ENCODE measurements around the gene FHIT. TPM values are rescaled to one million over a fixed set of nuclear protein-coding genes. Genes with fewer than 3 reads are reported as not detected.
A peak's percentile ranks its signal among the peaks of the same experiment; 100 is the strongest.

The FHIT gene
- polyA plus RNA-seq, 1 of the 3 experiments (the other 2 are of a cell fraction), result 0.41 TPM

- ChIA-PET CTCF (no interaction called here), POLR2A (no interaction called here)
- no peak overlapping the region for H3K4me2 ChIP-seq
- no peaks in the 10 kb centered on the region for H3K9me3 ChIP-seq
- H3K36me3 ChIP-seq (replicated peaks in 1 of 2; ENCODE audit: control insufficient read depth in 1 of 2, insufficient read depth in 2 of 2, low read length in 1 of 2), result no peaks in the 10 kb centered on the region
- H3K27ac ChIP-seq (ENCODE audit: low read depth in 2 of 2, low read length in 1 of 2), result no peak overlapping the region
- H3K9ac ChIP-seq, result no peak overlapping the region
- H3K27me3 ChIP-seq (ENCODE audit: insufficient read depth), result no peaks in the 10 kb centered on the region
- H3K4me1 ChIP-seq (ENCODE audit: control insufficient read depth in 1 of 2, insufficient read depth in 2 of 2, low read depth in 1 of 2, low read length in 1 of 2), result no peaks in the 10 kb centered on the region
- no peaks in the 10 kb centered on the region for H3K79me2 ChIP-seq (ENCODE audit: insufficient read depth)
- H2AFZ ChIP-seq (ENCODE audit: low read depth), result no peak overlapping the region
- DNase-seq, result no peak
- no peak for TF ChIP-seq POLR2AphosphoS5 (IDR thresholded peaks at IDR 0.05; ENCODE audit: low read depth, low read length)
- no peak for TF ChIP-seq RCOR1 (IDR thresholded peaks at IDR 0.05; ENCODE audit: low read length)
- no peak for TF ChIP-seq SMC3 (IDR thresholded peaks at IDR 0.05; ENCODE audit: low read depth, low read length)
- no peak for TF ChIP-seq RXRA (IDR thresholded peaks at IDR 0.05; ENCODE audit: borderline replicate concordance, low read depth)
- TF ChIP-seq TCF12 (IDR thresholded peaks at IDR 0.05), result no peak
- TF ChIP-seq YY1 (IDR thresholded peaks at IDR 0.05; ENCODE audit: low read depth), result no peak
- TF ChIP-seq FOSL2 (IDR thresholded peaks at IDR 0.05; ENCODE audit: borderline replicate concordance, low read depth), result no peak
- no peak for TF ChIP-seq USF2 (IDR thresholded peaks at IDR 0.05; ENCODE audit: borderline replicate concordance, low read depth, low read length)
- TF ChIP-seq PBX3 (IDR thresholded peaks at IDR 0.05), result no peak
- TF ChIP-seq MXI1 (IDR thresholded peaks at IDR 0.05; ENCODE audit: low read depth, low read length), result no peak
- no peak for TF ChIP-seq EP300 (IDR thresholded peaks at IDR 0.05; ENCODE audit: borderline replicate concordance in 1 of 2, low read depth in 1 of 2, low read length in 1 of 2)
- no peak for TF ChIP-seq TEAD4 (IDR thresholded peaks at IDR 0.05; ENCODE audit: borderline replicate concordance, insufficient read depth)
- no peak for TF ChIP-seq GATA2 (CRISPR knock-in tag; IDR thresholded peaks at IDR 0.05)
- TF ChIP-seq NRF1 (IDR thresholded peaks at IDR 0.05; ENCODE audit: low read depth, low read length), result no peak
- TF ChIP-seq RFX5 (IDR thresholded peaks at IDR 0.05; ENCODE audit: low read length), result no peak
- no peak for TF ChIP-seq FOXM1 (IDR thresholded peaks at IDR 0.05; ENCODE audit: low read depth)
- TF ChIP-seq MEF2A (IDR thresholded peaks at IDR 0.05; ENCODE audit: borderline replicate concordance, low read depth), result no peak
- no peak for TF ChIP-seq JUND (IDR thresholded peaks at IDR 0.05)
- TF ChIP-seq RAD21 (IDR thresholded peaks at IDR 0.05; ENCODE audit: low read length), result no peak
- no peaks in the 10 kb centered on the region for H4K20me1 ChIP-seq (ENCODE audit: insufficient read depth)
- no peaks in the 10 kb centered on the region for H3F3A ChIP-seq (replicated peaks; ENCODE audit: insufficient read depth)
- H3K9me2 ChIP-seq, result no peaks in the 10 kb centered on the region
- 51% methylated on average over 2 of the region's 2 CpGs for WGBS (ENCODE audit: low lambda C conversion rate)
- H3K4me3 ChIP-seq (ENCODE audit: low read depth in 2 of 2, low read length in 1 of 2), result no peak overlapping the region
Observed at GRCh38 chr3:59908701-59909100, 1342.6 kb downstream of the FHIT start.

GRCh38 chr3:59908280-59908679, 1343.0 kb downstream of the FHIT start:
- no peak overlapping the region for H3K4me3 ChIP-seq (ENCODE audit: low read depth in 2 of 2, low read length in 1 of 2)
- DNase-seq, result no peak
- no peaks in the 10 kb centered on the region for H3F3A ChIP-seq (replicated peaks; ENCODE audit: insufficient read depth)
- no peaks in the 10 kb centered on the region for H3K36me3 ChIP-seq (replicated peaks in 1 of 2; ENCODE audit: control insufficient read depth in 1 of 2, insufficient read depth in 2 of 2, low read length in 1 of 2)
- H3K27me3 ChIP-seq (ENCODE audit: insufficient read depth), result no peaks in the 10 kb centered on the region
- no peaks in the 10 kb centered on the region for H4K20me1 ChIP-seq (ENCODE audit: insufficient read depth)
- no peaks in the 10 kb centered on the region for H3K9me3 ChIP-seq
- no peak overlapping the region for H3K9ac ChIP-seq
- H3K9me2 ChIP-seq, result no peaks in the 10 kb centered on the region
- CTCF ChIA-PET, result no interaction called here
- no peak overlapping the region for H3K4me2 ChIP-seq
- no peaks in the 10 kb centered on the region for H3K79me2 ChIP-seq (ENCODE audit: insufficient read depth)
- TF ChIP-seq SMC3 (IDR thresholded peaks at IDR 0.05; ENCODE audit: low read depth, low read length), result no peak
- TF ChIP-seq REST (IDR thresholded peaks at IDR 0.05; ENCODE audit: low read depth, low read length), result peak; percentile 66; the same call in 1 of the 2 replicates
- no peak for TF ChIP-seq MXI1 (IDR thresholded peaks at IDR 0.05; ENCODE audit: low read depth, low read length)
- TF ChIP-seq GATA2 (CRISPR knock-in tag; IDR thresholded peaks at IDR 0.05), result no peak
- TF ChIP-seq RFX5 (IDR thresholded peaks at IDR 0.05; ENCODE audit: low read length), result no peak
- TF ChIP-seq RAD21 (IDR thresholded peaks at IDR 0.05; ENCODE audit: low read length), result no peak
- TF ChIP-seq EP300 (IDR thresholded peaks at IDR 0.05; ENCODE audit: borderline replicate concordance in 1 of 2, low read depth in 1 of 2, low read length in 1 of 2), result no peak
- TF ChIP-seq ZBTB33 (IDR thresholded peaks at IDR 0.05; ENCODE audit: borderline replicate concordance, low read depth), result no peak
- H3K4me1 ChIP-seq (ENCODE audit: control insufficient read depth in 1 of 2, insufficient read depth in 2 of 2, low read depth in 1 of 2, low read length in 1 of 2), result no peaks in the 10 kb centered on the region
- POLR2A ChIA-PET, result no interaction called here
- no peak overlapping the region for H3K27ac ChIP-seq (ENCODE audit: low read depth in 2 of 2, low read length in 1 of 2)
- H2AFZ ChIP-seq (ENCODE audit: low read depth), result no peak overlapping the region
- WGBS (ENCODE audit: low lambda C conversion rate), result 60% methylated on average over 2 of the region's 2 CpGs
